ENCODE measurements around the gene TULP3.

Gene TULP3

GRCh38 chr12:2977776-2978175 lies 87.1 kb downstream of the TULP3 start:
- no peak for DNase-seq

- DNase-seq = no peak
Observed at GRCh38 chr12:2979806-2980205, 89.1 kb downstream of the TULP3 start.

- DNase-seq = no peak
Observed at GRCh38 chr12:2980630-2981029, 89.9 kb downstream of the TULP3 start.

GRCh38 chr12:2982361-2982760 lies 91.7 kb downstream of the TULP3 start:
- no peak for DNase-seq

- no peak for DNase-seq
Observed at GRCh38 chr12:2984249-2984648, 93.6 kb downstream of the TULP3 start.

- no peak for DNase-seq
Observed at GRCh38 chr12:2984698-2985097, 94.0 kb downstream of the TULP3 start.

GRCh38 chr12:2986876-2987275 lies 96.2 kb downstream of the TULP3 start:
- DNase-seq = no peak

- DNase-seq = no peak
Observed at GRCh38 chr12:2988494-2988893, 97.8 kb downstream of the TULP3 start.

All from NCI-H446 (cell line).